ENCODE measurements around the gene TYRO3. TPM values are rescaled to one million over a fixed set of nuclear protein-coding genes. Genes with fewer than 3 reads are reported as not detected.

TYRO3 gene
- polyA plus RNA-seq, 1 of the 3 experiments (the other 2 are of a cell fraction), result 8.7 TPM

- Histone ChIP-seq H3K9me2 (no peaks in the 10 kb centered on the region), H3K27me3 (ENCODE audit: insufficient read depth) (no peaks in the 10 kb centered on the region), H3K4me1 (ENCODE audit: control insufficient read depth in 1 of 2, insufficient read depth in 2 of 2, low read depth in 1 of 2, low read length in 1 of 2) (peaks cover 4% of the 10 kb centered on the region in 2 experiments; a peak in 1 of 4 replicates), H3K27ac (ENCODE audit: low read depth in 2 of 2, low read length in 1 of 2) (no peak overlapping the region), H3F3A (replicated peaks; ENCODE audit: insufficient read depth) (no peaks in the 10 kb centered on the region), H4K20me1 (ENCODE audit: insufficient read depth) (no peaks in the 10 kb centered on the region), H3K9me3 (no peaks in the 10 kb centered on the region), H3K4me2 (no peak overlapping the region), H2AFZ (ENCODE audit: low read depth) (no peak overlapping the region), H3K36me3 (replicated peaks in 1 of 2; ENCODE audit: control insufficient read depth in 1 of 2, insufficient read depth in 2 of 2, low read length in 1 of 2) (no peaks in the 10 kb centered on the region), H3K9ac (no peak overlapping the region), H3K79me2 (ENCODE audit: insufficient read depth) (peaks cover 31% of the 10 kb centered on the region), H3K4me3 (ENCODE audit: low read depth in 2 of 2, low read length in 1 of 2) (no peak overlapping the region)
- ChIA-PET CTCF (interaction anchor here (1.5 to 2.5 kb wide), 4 partner anchors 11 to 79 kb away, joined by 4 to 11 read pairs (median 8); no protein-coding TSS in a partner anchor), POLR2A (interaction anchor here (0.6 to 1.9 kb wide), 2 partner anchors 13 kb away, joined by 3 to 16 read pairs; no protein-coding TSS in a partner anchor)
- no peak for DNase-seq
- WGBS (ENCODE audit: low lambda C conversion rate), result 100% methylated on average over 3 of the region's 3 CpGs
- TF ChIP-seq GABPA (IDR thresholded peaks at IDR 0.05; ENCODE audit: low read depth) (no peak), IRF3 (IDR thresholded peaks at IDR 0.05; ENCODE audit: low read depth, low read length) (no peak), SMC3 (IDR thresholded peaks at IDR 0.05; ENCODE audit: low read depth, low read length) (no peak), USF2 (IDR thresholded peaks at IDR 0.05; ENCODE audit: borderline replicate concordance, low read depth, low read length) (no peak), GATA2 (CRISPR knock-in tag; IDR thresholded peaks at IDR 0.05) (no peak), EZH2phosphoT487 (IDR thresholded peaks at IDR 0.05; ENCODE audit: borderline replicate concordance, low read depth) (no peak), TCF12 (IDR thresholded peaks at IDR 0.05) (no peak), MAX (IDR thresholded peaks at IDR 0.05; ENCODE audit: low read depth) (no peak), ZBTB33 (IDR thresholded peaks at IDR 0.05; ENCODE audit: borderline replicate concordance, low read depth) (no peak), PBX3 (IDR thresholded peaks at IDR 0.05) (no peak), SIN3A (IDR thresholded peaks at IDR 0.05; ENCODE audit: borderline replicate concordance, low read depth, low read length) (no peak), NRF1 (IDR thresholded peaks at IDR 0.05; ENCODE audit: low read depth, low read length) (no peak), JUND (IDR thresholded peaks at IDR 0.05) (no peak)
Measured at GRCh38 chr15:41545218-41545617, 13.8 kb upstream of the TYRO3 start.
